GM12878 (cell line): ENCODE data around the gene TCF4.

Experiments
- CTCF ChIP-seq, 3 experiments: IDR thresholded peaks in 2 of 3; conservative IDR thresholded peaks in 1 of 3; 2 replicates each; pipeline ENCODE4 v1.5.1; 2011; ENCODE audit warnings: low read depth in 3 of 3, low read length in 3 of 3, mild to moderate bottlenecking in 3 of 3, control low read depth in 2 of 3, moderate library complexity in 2 of 3, inconsistent platforms in 1 of 3, mixed read lengths in 1 of 3; ENCODE audit not compliant: control insufficient read depth in 2 of 3, insufficient read depth in 1 of 3; ENCODE audit errors: extremely low read depth in 1 of 3
- EZH2 ChIP-seq: IDR thresholded peaks from 2 replicates; pipeline ENCODE4 v1.6.1; 2012; ENCODE audit warnings: low read depth, mild to moderate bottlenecking, control low read depth, inconsistent platforms, low read length, borderline replicate concordance; ENCODE audit not compliant: control insufficient read depth
- NFYA ChIP-seq: IDR thresholded peaks from 2 replicates; pipeline ENCODE4 v1.6.1; 2011; ENCODE audit warnings: low read depth, mild to moderate bottlenecking, low read length, improper control_type of control experiment, borderline replicate concordance
- POLR2A ChIP-seq: IDR thresholded peaks from 2 replicates; pipeline ENCODE4 v1.6.1; 2011; ENCODE audit warnings: low read depth, mild to moderate bottlenecking, low read length

GRCh38 chr18:55252901-55253300 is 335.1 kb downstream of the TCF4 start:
- TF ChIP-seq NFYA (no peak), CTCF (IDR thresholded peaks at IDR 0.05 in 2 of 3, conservative IDR thresholded peaks at IDR 0.05 in 1 of 3; ENCODE audit: control insufficient read depth in 2 of 3, extremely low read depth in 1 of 3, insufficient read depth in 1 of 3, low read depth in 3 of 3, low read length in 3 of 3) (no peak), EZH2 (no peak), POLR2A (no peak)
